Endothelial cell of umbilical vein (primary cell): Measurements from ENCODE around the gene MTM1. TPM values are rescaled to one million over a fixed set of nuclear protein-coding genes. Genes with fewer than 3 reads are reported as not detected.

ENCODE experiments used
- BruUV-seq: library from RNA; stranded (reverse); fragments of 400-500 nt; replicated peaks from 2 replicates; lab custom pipeline; 2021; lab: Mats Ljungman, UMichigan
- CTCF ChIA-PET: fragments of 300-600, 350-600 bp; sonication (Branson Sonifier 250); formaldehyde crosslinking; loops from one replicate; lab custom pipeline; 2021; ENCODE audit warnings: antibody characterized with exemption, inconsistent platforms; lab: Charles Lee
- POLR2A ChIA-PET: fragments of 300-600, 350-600 bp; sonication (Branson Sonifier 250); formaldehyde crosslinking; loops from one replicate; lab custom pipeline; 2021; ENCODE audit warnings: antibody characterized with exemption, inconsistent platforms; lab: Charles Lee
- DNase-seq: peaks from one replicate; pipeline ENCODE4 v3.0.0-alpha.2; 2011; ENCODE audit warnings: low read depth, low spot score
- FAIRE-seq: peaks from 2 replicates; lab custom pipeline; 2011; peaks lifted over from hg19 to GRCh38; lab: Jason Lieb, UNC
- H2AFZ ChIP-seq: 2 replicates; pipeline ENCODE4 v1.6.0; 2012; ENCODE audit warnings: low read depth, low read length, control low read depth, inconsistent platforms
- H3K27ac ChIP-seq: 2 replicates; pipeline ENCODE4 v1.5.1; 2011; ENCODE audit warnings: low read depth, mild to moderate bottlenecking, control low read depth, low read length, moderate library complexity; ENCODE audit not compliant: insufficient read depth
- H3K27me3 ChIP-seq, 2 experiments: 2 replicates each; pipeline versions ENCODE4 v1.6.0 to v1.6.1; 2011; ENCODE audit warnings: low read length in 2 of 2, mixed read lengths in 1 of 2; ENCODE audit not compliant: control insufficient read depth in 2 of 2, insufficient read depth in 2 of 2
- H3K36me3 ChIP-seq, 2 experiments: 2 replicates in 1 of 2; 3 replicates in 1 of 2; pipeline ENCODE4 v1.5.1; 2011; ENCODE audit warnings: low read length in 2 of 2, mild to moderate bottlenecking in 1 of 2, moderate library complexity in 1 of 2; ENCODE audit not compliant: control insufficient read depth in 2 of 2, insufficient read depth in 2 of 2; ENCODE audit errors: extremely low read depth in 1 of 2
- H3K4me1 ChIP-seq: 3 replicates; pipeline ENCODE4 v1.5.1; 2011; ENCODE audit warnings: mild to moderate bottlenecking, low read length; ENCODE audit not compliant: control insufficient read depth, insufficient read depth; ENCODE audit errors: extremely low read depth
- H3K4me2 ChIP-seq: 2 replicates; pipeline ENCODE4 v1.6.1; 2011; ENCODE audit warnings: low read length, control low read depth, mixed read lengths; ENCODE audit not compliant: insufficient read depth
- H3K4me3 ChIP-seq, 3 experiments: fragments of 200-600 bp in 1 of 3; sonication (generic), shearing (Covaris generic) in 1 of 3; replicated peaks in 1 of 3; 2 replicates each; pipeline ENCODE4 v1.5.1; 2011 to 2016; ENCODE audit warnings: control low read depth in 3 of 3, low read length in 3 of 3, mild to moderate bottlenecking in 2 of 3, inconsistent platforms in 1 of 3, low read depth in 1 of 3, moderate library complexity in 1 of 3; ENCODE audit not compliant: insufficient read depth in 1 of 3
- H3K79me2 ChIP-seq: 2 replicates; pipeline ENCODE4 v1.6.0; 2012; ENCODE audit warnings: low read length, inconsistent platforms; ENCODE audit not compliant: control insufficient read depth, insufficient read depth
- H3K9ac ChIP-seq: replicated peaks from 2 replicates; pipeline ENCODE3; 2011; ENCODE audit warnings: low read length, control low read depth; ENCODE audit not compliant: insufficient read depth; ENCODE audit errors: extremely low read depth
- H3K9me1 ChIP-seq: replicated peaks from 3 replicates; pipeline ENCODE4 v1.6.0; 2011; ENCODE audit warnings: mild to moderate bottlenecking, low read length; ENCODE audit not compliant: control insufficient read depth, insufficient read depth; ENCODE audit errors: extremely low read depth
- H3K9me3 ChIP-seq: replicated peaks from 2 replicates; pipeline ENCODE4 v1.5.1; 2012; ENCODE audit warnings: low read length, inconsistent platforms; ENCODE audit not compliant: control insufficient read depth, insufficient read depth
- H4K20me1 ChIP-seq: replicated peaks from 2 replicates; pipeline ENCODE3; 2011; ENCODE audit warnings: mild to moderate bottlenecking, low read length; ENCODE audit not compliant: control insufficient read depth, insufficient read depth; ENCODE audit errors: extremely low read depth
- EZH2 ChIP-seq: IDR thresholded peaks from 2 replicates; pipeline ENCODE4 v1.6.1; 2012; ENCODE audit warnings: borderline replicate concordance, low read depth, mild to moderate bottlenecking, moderate library complexity, low read length, inconsistent platforms; ENCODE audit not compliant: severe bottlenecking
- FOS ChIP-seq: IDR thresholded peaks from 2 replicates; pipeline ENCODE4 v1.6.1; 2011; ENCODE audit warnings: mild to moderate bottlenecking, low read length, moderate library complexity, borderline replicate concordance; ENCODE audit not compliant: insufficient read depth
- GATA2 ChIP-seq: IDR thresholded peaks from 2 replicates; pipeline ENCODE4 v1.7.0; 2011; ENCODE audit warnings: low read depth, mild to moderate bottlenecking, moderate library complexity, mixed read lengths, low read length; ENCODE audit not compliant: insufficient read length, insufficient read depth
- POLR2A ChIP-seq: IDR thresholded peaks from 2 replicates; pipeline ENCODE4 v1.6.1; 2012; ENCODE audit warnings: low read depth, mild to moderate bottlenecking, control low read depth, low read length
- POLR2AphosphoS5 ChIP-seq: IDR thresholded peaks from 2 replicates; pipeline ENCODE4 v1.6.1; 2012; ENCODE audit warnings: low read depth, mild to moderate bottlenecking, control low read depth, low read length, moderate library complexity; ENCODE audit not compliant: insufficient read depth
- dilution Hi-C: fragments of 300-500 bp; cut with MboI; formaldehyde crosslinking; loops from one replicate; pipeline ENCODE4 v1.15.0; 2019; ENCODE audit warnings: low sequenced_read_pairs; ENCODE audit not compliant: extremely low pct_ligation_motif_present
- intact Hi-C: fragments of 100-400 bp; cut with micrococcal nuclease; formaldehyde crosslinking; loops from one replicate; pipeline ENCODE4 v1.10.0; 2022
- polyA plus RNA-seq, 4 experiments: library from polyadenylated mRNA; depleted of rRNA in 3 of 4; stranded (reverse) in 3 of 4; unstranded in 1 of 4; fragments of >200 nt; gene quantifications; 2 replicates each; pipeline versions ENCODE4 v1.2.1 to v1.2.3, GENCODE V29; 2011 to 2012; ENCODE audit warnings: missing spikeins in 1 of 4
- total RNA-seq: library from RNA; stranded (reverse); gene quantifications from 2 replicates; pipeline ENCODE4 v1.2.3, GENCODE V29; 2021

MTM1 gene
- total and polyA plus RNA-seq, 2 donors (not counting 3 experiments of a cell fraction or from before 2014, with no cell fraction given), result 2.4 to 13.2 TPM

GRCh38 chrX:150643958-150644357 lies 75.5 kb downstream of the MTM1 start:
- CTCF ChIA-PET, result no interaction called here
- no peak overlapping the region for H3K27ac ChIP-seq
- no peak overlapping the region for H3K4me2 ChIP-seq
- H3K9me1 ChIP-seq, result no peaks in the 10 kb centered on the region
- H2AFZ ChIP-seq, result no peak overlapping the region
- BruUV-seq, result no TSS peak
- no peak for TF ChIP-seq GATA2
- TF ChIP-seq EZH2, result no peak
- TF ChIP-seq FOS, result no peak
- TF ChIP-seq POLR2A, result no peak
- H3K9me3 ChIP-seq, result no peaks in the 10 kb centered on the region
- dilution Hi-C loops, result no loop called here
- POLR2A ChIA-PET, result no interaction called here
- intact Hi-C loops, result loop anchor here (2.0 kb wide), 1 partner anchor 45 kb away; no protein-coding TSS in a partner anchor
- DNase-seq (no peak), FAIRE-seq (no peak)
- no peaks in the 10 kb centered on the region for H3K79me2 ChIP-seq
- no peaks in the 10 kb centered on the region for H3K27me3 ChIP-seq
- no peaks in the 10 kb centered on the region for H3K36me3 ChIP-seq
- no peak overlapping the region for H3K9ac ChIP-seq
- peaks cover 24% of the 10 kb centered on the region for H3K4me1 ChIP-seq
- no peaks in the 10 kb centered on the region for H4K20me1 ChIP-seq
- H3K4me3 ChIP-seq, result no peak overlapping the region

GRCh38 chrX:150644422-150644821 lies 76.0 kb downstream of the MTM1 start:
- no peak overlapping the region for H2AFZ ChIP-seq
- H3K79me2 ChIP-seq, result no peaks in the 10 kb centered on the region
- no peak overlapping the region for H3K4me2 ChIP-seq
- H4K20me1 ChIP-seq, result no peaks in the 10 kb centered on the region
- no peaks in the 10 kb centered on the region for H3K36me3 ChIP-seq
- TF ChIP-seq FOS, result no peak
- TF ChIP-seq POLR2AphosphoS5, result no peak
- intact Hi-C loops, result no loop called here
- H3K4me3 ChIP-seq, result no peak overlapping the region
- CTCF ChIA-PET, result no interaction called here
- H3K4me1 ChIP-seq, result peaks cover 29% of the 10 kb centered on the region
- FAIRE-seq (no peak), DNase-seq (no peak)
- H3K27me3 ChIP-seq, result no peaks in the 10 kb centered on the region
- no peak overlapping the region for H3K9ac ChIP-seq
- POLR2A ChIA-PET, result no interaction called here
- no peaks in the 10 kb centered on the region for H3K9me1 ChIP-seq
- dilution Hi-C loops, result no loop called here
- no peaks in the 10 kb centered on the region for H3K9me3 ChIP-seq
- H3K27ac ChIP-seq, result no peak overlapping the region
- no TSS peak for BruUV-seq
